ENCODE data around the gene POP7.

GRCh38 chr7:100687261-100687660, 18.7 kb upstream of the POP7 start:
- TF ChIP-seq POLR2A (IDR thresholded peaks at IDR 0.05; ENCODE audit: low read depth, low read length) (no peak), CTCF (conservative IDR thresholded peaks at IDR 0.05; ENCODE audit: low read depth, low read length) (no peak), BHLHE40 (IDR thresholded peaks at IDR 0.05; ENCODE audit: low read depth, low read length) (no peak), RCOR1 (IDR thresholded peaks at IDR 0.05; ENCODE audit: insufficient replicate concordance, low read length) (no peak), ELK1 (IDR thresholded peaks at IDR 0.05; ENCODE audit: borderline replicate concordance, low read depth, low read length) (no peak), USF2 (IDR thresholded peaks at IDR 0.05; ENCODE audit: low read depth, low read length) (no peak), SMC3 (IDR thresholded peaks at IDR 0.05; ENCODE audit: low read depth, low read length) (no peak), MXI1 (IDR thresholded peaks at IDR 0.05; ENCODE audit: borderline replicate concordance, low read depth, low read length) (no peak), NFE2L2 (IDR thresholded peaks at IDR 0.05; ENCODE audit: low read depth, low read length) (no peak), CEBPB (IDR thresholded peaks at IDR 0.05; ENCODE audit: low read depth, low read length) (no peak), MAZ (IDR thresholded peaks at IDR 0.05; ENCODE audit: borderline replicate concordance, low read depth, low read length) (no peak), RAD21 (IDR thresholded peaks at IDR 0.05; ENCODE audit: low read length) (no peak), FOS (IDR thresholded peaks at IDR 0.05; ENCODE audit: low read depth, low read length) (no peak), RFX5 (IDR thresholded peaks at IDR 0.05; ENCODE audit: low read depth, low read length) (no peak)

Data from IMR-90 (cell line).